NCI-H82 (cell line): ENCODE data around the gene ERFE.
A peak's percentile ranks its signal among the peaks of the same experiment; 100 is the strongest.
"Not testable (repeated sequence)": the region's sequence is repeated elsewhere in the genome, so short reads cannot be mapped to it uniquely, and the experiment has no call there.

ENCODE experiments used
- DNase-seq: peaks from one replicate; lab custom pipeline; 2025; lab: John Stamatoyannopoulos, UW

The ERFE gene

DNA sequence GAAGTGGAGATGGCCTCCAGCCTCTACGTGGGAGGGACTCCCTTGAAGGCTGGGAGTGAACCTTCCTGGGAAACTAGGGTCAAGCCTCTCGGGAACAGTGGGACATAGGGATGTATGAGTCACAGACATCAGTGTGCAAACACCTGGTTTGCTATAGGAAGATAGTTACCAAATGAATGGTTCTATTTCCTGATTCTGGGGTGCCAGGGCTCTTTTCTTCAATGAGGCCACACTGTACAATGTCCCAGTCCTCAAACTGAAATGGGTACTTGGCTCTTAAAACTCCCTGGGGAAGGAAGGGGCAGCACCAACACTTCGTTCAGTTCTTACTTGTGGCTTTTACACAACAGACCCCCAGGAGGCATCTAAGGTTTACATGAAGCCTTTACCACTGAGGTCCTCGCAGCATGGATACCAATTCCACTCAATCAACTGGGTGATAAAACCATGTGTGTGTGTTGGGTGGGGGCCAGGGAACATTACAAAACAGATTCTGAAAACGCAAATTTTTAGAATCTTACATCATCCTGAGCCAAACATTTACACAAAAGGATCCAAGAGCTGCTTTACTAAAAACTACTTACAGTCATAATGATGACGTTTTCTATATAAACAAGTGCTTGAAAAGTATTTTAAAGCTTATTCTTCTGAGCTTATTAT, 10.4 kb downstream of the ERFE start:
- no peak for DNase-seq

DNA sequence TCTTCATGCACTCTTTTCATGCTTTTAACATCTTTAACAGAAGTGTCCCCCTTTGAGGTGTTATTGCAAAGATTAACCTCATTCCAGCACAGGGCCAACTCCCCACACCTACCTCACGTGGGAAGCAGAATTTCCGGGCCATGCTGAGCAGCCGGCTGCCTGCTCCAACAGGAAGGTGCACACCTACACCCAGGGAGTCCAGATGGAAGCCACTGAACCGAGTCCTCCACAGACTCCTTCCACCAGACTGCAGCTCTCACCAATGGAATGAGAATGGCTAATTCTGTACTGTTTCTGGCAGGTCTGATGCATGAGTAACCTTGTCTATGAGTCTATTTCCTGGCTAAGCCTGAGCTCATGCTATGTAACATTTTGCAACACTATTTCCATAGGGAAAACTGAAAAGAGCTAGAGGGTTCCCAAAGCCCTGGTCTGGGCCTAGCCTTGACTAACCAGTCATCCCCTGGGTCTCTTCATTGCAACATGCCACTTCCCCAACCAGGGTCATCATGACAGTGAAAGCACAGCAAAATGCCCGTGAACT, 11.0 kb downstream of the ERFE start:
- DNase-seq = no peak

DNA sequence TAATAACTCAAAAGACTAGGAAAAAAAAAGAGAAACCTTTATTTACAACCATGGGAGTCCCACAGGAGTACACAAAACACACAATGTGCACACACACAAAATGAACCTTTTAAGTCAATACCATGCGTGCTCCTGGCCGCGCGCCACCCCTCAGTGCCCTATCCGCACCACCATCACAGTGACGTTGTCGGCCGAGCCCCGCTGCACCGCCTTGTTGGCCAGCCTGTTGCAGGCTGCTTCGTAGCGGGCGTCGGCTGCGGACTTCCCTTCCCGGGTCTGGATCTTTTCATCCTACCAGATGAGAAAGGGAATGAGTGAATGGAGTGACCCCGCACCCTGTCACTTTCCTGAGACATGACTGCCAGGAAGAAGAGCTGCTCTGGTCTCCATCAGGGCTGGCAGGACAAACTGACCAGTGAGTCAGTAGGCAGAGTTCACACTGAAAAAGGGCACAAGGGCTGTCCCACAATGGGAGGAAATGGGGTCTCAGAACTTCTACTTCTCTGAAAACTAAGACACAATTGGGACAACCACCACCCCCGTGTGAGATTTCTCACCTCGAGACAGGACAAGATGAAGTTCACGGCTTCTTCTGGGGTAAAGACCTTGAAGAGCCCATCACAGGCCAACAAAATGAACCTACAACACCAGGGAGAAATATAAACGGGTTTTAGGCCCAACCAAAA, 11.8 kb downstream of the ERFE start:
- no peak for DNase-seq

GRCh38 chr2:238171072-238171431, 12.3 kb downstream of the ERFE start:
- DNase-seq = not testable (repeated sequence)

DNA sequence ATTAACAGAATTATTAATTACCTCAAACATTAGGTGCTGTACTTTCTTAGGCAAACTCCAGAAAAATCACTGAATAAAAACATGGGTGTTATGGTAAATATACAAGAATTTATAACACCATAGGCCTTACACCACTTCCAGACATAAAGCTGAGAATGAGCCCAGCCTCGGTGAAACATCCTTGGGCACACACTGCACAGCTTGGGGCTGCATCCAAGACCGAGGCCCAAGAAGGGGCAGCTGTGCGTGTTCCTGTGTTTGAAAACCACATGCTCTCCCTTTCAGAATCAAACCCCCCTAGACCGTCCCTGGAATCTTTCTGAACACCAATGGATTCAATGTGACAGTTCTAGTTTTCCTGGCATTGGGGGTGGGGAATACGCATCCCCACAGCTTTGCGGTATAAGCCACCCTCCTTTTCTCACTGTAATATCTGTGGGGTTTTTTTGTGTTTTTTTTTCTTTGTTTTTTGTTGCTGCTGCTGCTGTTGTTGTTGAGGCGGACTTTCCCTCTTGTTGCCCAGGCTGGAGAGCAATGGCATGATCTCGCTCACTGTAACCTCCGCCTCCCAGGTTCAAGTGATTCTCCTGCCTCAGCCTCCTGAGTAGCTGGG, 12.9 kb downstream of the ERFE start:
- no peak for DNase-seq

DNA sequence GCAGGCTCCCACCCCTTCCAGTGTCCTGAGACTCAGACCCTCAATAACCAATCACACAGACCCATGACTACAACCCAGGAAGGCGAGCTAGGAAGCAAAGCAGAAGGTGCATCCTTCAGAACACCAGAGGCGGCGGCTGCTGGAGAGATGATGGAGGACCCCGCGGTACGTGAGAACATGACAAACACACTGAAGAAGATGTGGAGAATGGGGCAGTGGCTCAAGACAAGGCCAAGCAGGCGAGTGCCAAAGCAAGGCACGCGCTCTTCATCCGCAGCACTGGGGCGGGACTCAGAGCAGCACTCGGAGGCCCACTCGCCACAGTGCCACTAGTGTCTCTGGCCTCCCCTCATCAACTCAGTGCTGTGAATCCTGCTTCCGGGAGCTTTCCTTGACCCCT, 13.7 kb downstream of the ERFE start:
- DNase-seq = no peak

DNA sequence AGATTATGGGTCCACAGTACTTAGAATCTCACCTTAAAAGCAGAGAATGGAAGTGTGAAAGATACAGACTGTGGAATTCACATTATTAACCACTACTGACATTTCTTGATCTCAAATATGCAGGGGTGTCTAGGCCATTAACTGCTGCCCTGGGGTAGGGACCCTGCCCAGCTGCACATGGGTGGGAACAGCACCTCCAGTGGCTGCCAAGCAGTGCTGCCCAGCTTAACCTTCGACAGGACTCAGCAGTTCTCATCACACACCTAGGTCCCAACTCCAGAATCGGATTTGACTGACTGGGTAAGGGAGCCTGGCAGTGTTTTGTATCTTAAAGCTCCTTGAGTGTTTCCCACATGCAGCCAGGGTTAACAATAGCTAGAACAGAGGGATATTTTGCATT, 14.9 kb downstream of the ERFE start:
- no peak for DNase-seq

DNA sequence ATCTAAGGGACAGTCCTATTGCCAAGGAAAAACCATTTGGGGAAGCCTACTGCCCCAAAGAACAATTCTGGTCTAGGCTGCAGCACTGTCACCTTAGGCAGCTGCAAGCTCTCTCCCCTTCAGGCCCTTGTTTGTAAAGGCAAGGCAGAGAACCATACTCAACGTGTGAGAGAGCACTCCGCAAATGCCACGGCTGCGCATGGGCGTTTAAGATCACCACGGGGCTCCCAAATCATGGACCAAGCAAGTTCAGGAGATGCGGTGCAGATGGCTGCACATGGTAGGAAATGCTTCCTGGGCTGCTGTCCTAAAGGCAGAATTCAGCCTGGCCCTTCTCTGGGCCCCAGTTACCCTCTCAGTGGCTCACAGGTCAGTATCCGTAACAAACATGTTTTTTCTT, 15.5 kb downstream of the ERFE start:
- DNase-seq = no peak

GRCh38 chr2:238174701-238175100, 15.9 kb downstream of the ERFE start:
- DNase-seq = peak; percentile 61

- DNase-seq = no peak
These were observed 17.8 kb downstream of the ERFE start for GRCh38 chr2:238176613-238177012.

GRCh38 chr2:238180554-238180953, 21.8 kb downstream of the ERFE start:
- DNase-seq = no peak

DNA sequence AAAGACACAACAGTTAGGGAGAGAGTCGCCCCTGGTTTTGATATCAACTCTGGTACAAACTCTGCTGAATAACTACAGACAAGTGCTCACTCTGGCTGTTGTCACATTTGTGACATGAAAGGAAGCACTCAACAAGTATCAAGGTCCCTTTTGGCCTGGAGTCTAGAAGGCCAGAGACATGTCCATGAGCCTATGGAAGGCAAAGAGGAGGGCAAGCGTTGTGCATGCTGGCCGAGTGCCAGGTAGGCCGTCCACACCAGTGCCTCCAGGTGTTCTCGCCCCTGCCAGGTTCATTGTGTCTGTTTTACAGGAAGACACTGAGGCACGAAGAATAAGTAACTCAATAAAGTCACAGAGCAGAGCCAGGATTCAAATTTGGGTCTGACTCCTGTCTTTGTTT, 23.6 kb downstream of the ERFE start:
- DNase-seq = no peak

DNA sequence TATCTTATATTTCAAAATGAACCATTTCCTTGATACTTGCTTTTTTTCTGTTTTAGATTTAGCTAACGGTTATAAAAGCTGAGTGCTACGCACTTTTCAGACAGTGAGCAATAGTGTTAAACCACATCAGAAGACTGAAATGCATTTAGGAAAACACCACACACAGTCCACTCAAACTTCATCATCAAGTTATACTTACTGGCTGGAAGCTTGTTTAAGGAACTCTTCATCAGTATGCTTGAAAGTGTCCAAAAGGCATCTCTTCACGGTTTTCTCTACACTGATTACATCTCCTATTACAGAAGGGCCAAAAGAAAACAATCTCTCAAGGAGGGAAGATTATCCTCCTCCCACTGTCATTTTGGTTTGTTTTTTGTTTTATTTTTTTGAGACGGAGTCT, 25.1 kb downstream of the ERFE start:
- DNase-seq = no peak

DNA sequence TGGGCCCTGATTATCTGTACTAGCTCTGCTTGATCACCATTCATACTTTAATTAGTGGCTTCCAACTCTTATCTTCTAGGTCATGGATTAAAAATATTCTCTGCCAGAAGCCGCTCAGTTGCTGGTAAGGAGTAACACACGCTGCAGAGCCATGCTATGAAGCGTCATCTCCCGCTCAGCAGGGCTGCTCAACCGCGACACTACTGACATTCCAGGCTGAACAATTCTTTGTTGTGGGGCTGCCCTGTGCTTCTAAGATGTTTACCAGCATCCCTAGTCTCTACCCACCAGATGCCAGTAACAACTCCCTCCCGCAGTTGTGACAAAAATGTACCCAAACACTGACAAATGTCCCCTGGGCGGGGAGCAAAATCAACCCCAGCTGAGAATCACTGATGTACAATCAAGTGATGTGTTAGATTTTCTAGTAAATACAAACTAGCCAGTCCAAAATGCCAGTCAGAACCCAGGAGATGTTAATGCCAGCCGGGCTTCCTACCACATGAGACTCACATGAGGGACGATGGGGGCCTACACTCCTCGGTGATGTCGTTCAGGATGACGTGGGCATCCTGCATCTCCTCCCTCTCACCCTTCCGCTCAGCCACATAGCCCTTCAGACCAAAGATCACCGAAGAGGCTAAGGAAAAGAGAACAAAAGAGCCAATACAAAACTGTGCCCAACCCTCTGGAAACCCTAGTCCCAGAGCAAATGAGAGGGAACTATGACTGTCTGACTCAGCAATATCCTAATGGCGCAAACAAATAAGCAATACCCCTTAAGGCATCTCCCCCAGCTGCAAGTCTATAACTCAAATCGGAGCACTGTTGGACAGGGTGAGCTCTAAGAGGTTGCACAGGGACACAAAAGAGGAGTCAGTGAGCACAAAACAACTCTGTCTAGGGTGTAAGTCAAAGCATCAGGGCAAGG, 29.1 kb downstream of the ERFE start:
- no peak for DNase-seq

DNA sequence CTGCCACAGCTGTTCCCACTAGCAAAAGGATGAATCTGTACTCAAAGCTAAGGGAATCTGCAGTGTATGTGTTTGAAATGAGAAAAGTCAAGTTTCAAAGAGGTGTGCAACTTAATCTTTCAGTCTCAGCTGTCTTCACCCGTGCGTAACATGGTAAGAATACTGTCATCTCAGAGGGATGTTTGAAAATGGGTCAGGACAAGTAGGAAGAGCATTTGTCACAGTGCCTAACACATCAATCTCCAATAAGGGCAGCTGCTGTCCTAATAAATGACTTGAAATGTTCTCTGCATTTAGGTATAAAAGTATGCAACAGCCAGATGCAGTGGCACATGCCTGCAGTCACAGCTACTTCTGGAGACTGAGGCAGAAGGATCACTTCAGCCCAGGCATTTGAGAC, 31.7 kb downstream of the ERFE start:
- DNase-seq = no peak

GRCh38 chr2:238202326-238203093, 43.7 kb downstream of the ERFE start:
- peak; percentile 66 for DNase-seq

GRCh38 chr2:238203094-238203972, 44.6 kb downstream of the ERFE start, which contains the start of gene ILKAP:
ILKAP (minus strand) TSS chr2:238203695; CDS start chr2:238203553, 142 bp downstream.
- DNase-seq = peak; percentile 91

GRCh38 chr2:238203973-238204683, 45.4 kb downstream of the ERFE start:
- no peak for DNase-seq

GRCh38 chr2:238207006-238207405, 48.2 kb downstream of the ERFE start:
- no peak for DNase-seq
